H9 (cell line): ENCODE measurements around the gene GRIK4. TPM values are rescaled to one million over a fixed set of nuclear protein-coding genes. Genes with fewer than 3 reads are reported as not detected.

Source experiments
- DNase-seq: peaks from one replicate; pipeline ENCODE4 v3.0.0-alpha.2; 2017
- H2AFZ ChIP-seq: one replicate; pipeline ENCODE4 v1.6.1; 2013; ENCODE audit warnings: mild to moderate bottlenecking, low read length, control low read depth, moderate library complexity
- H2AK5ac ChIP-seq: 2 replicates; pipeline ENCODE4 v1.6.1; 2013; ENCODE audit warnings: low read length, control low read depth, mixed read lengths; ENCODE audit not compliant: insufficient read length
- H2BK120ac ChIP-seq: one replicate; pipeline ENCODE4 v1.6.1; 2013; ENCODE audit warnings: low read depth, mild to moderate bottlenecking, low read length, control low read depth, inconsistent platforms; ENCODE audit not compliant: poor library complexity, severe bottlenecking
- H2BK12ac ChIP-seq: 2 replicates; pipeline ENCODE4 v1.6.1; 2013; ENCODE audit warnings: low read length, control low read depth, mixed read lengths, low read depth; ENCODE audit not compliant: insufficient read length
- H2BK15ac ChIP-seq: 2 replicates; pipeline ENCODE4 v1.6.1; 2013; ENCODE audit warnings: low read depth, low read length, control low read depth
- H2BK20ac ChIP-seq: one replicate; pipeline ENCODE4 v1.6.1; 2013; ENCODE audit warnings: low read depth, mild to moderate bottlenecking, low read length, control low read depth, inconsistent platforms; ENCODE audit not compliant: poor library complexity, severe bottlenecking
- H2BK5ac ChIP-seq: 2 replicates; pipeline ENCODE4 v1.6.1; 2013; ENCODE audit warnings: low read length, control low read depth, mixed read lengths; ENCODE audit not compliant: insufficient read length
- H3K14ac ChIP-seq: 2 replicates; pipeline ENCODE4 v1.6.1; 2013; ENCODE audit warnings: low read length, control low read depth; ENCODE audit not compliant: insufficient read depth
- H3K18ac ChIP-seq: 2 replicates; pipeline ENCODE4 v1.6.1; 2013; ENCODE audit warnings: low read depth, mild to moderate bottlenecking, mixed read lengths, low read length, control low read depth; ENCODE audit not compliant: insufficient read length
- H3K23ac ChIP-seq: 2 replicates; pipeline ENCODE4 v1.6.1; 2013; ENCODE audit warnings: low read length, control low read depth, mixed read lengths, low read depth; ENCODE audit not compliant: insufficient read length
- H3K23me2 ChIP-seq: 2 replicates; pipeline ENCODE4 v1.6.1; 2013; ENCODE audit warnings: low read depth, mild to moderate bottlenecking, mixed read lengths, low read length, control low read depth; ENCODE audit not compliant: insufficient read length, poor library complexity, severe bottlenecking
- H3K27ac ChIP-seq: 2 replicates; pipeline ENCODE4 v1.5.1; 2013; ENCODE audit warnings: low read length, control low read depth, mixed read lengths, low read depth; ENCODE audit not compliant: insufficient read length
- H3K27me3 ChIP-seq: 2 replicates; pipeline ENCODE4 v1.6.1; 2013; ENCODE audit warnings: low read length, control low read depth, inconsistent platforms; ENCODE audit not compliant: insufficient read depth
- H3K4ac ChIP-seq: 2 replicates; pipeline ENCODE4 v1.6.1; 2013; ENCODE audit warnings: low read depth, mild to moderate bottlenecking, control low read depth, inconsistent platforms, low read length, moderate library complexity
- H3K4me1 ChIP-seq: 2 replicates; pipeline ENCODE4 v1.6.1; 2013; ENCODE audit warnings: low read length, control low read depth, inconsistent platforms; ENCODE audit not compliant: insufficient read depth
- H3K4me2 ChIP-seq: 2 replicates; pipeline ENCODE4 v1.6.1; 2013; ENCODE audit warnings: low read length, control low read depth, mixed read lengths; ENCODE audit not compliant: insufficient read length, insufficient read depth
- H3K56ac ChIP-seq: 2 replicates; pipeline ENCODE4 v1.6.1; 2013; ENCODE audit warnings: low read depth, mild to moderate bottlenecking, mixed read lengths, low read length, control low read depth; ENCODE audit not compliant: insufficient read length
- H3K79me1 ChIP-seq: 2 replicates; pipeline ENCODE4 v1.6.1; 2013; ENCODE audit warnings: low read depth, mild to moderate bottlenecking, moderate library complexity, low read length, control low read depth, inconsistent platforms; ENCODE audit not compliant: insufficient read depth, poor library complexity, severe bottlenecking
- H3K79me2 ChIP-seq: 2 replicates; pipeline ENCODE4 v1.6.1; 2013; ENCODE audit warnings: low read length, control low read depth, inconsistent platforms; ENCODE audit not compliant: insufficient read depth
- H3K9ac ChIP-seq: 2 replicates; pipeline ENCODE4 v1.6.1; 2013; ENCODE audit warnings: low read length, control low read depth, mixed read lengths; ENCODE audit not compliant: insufficient read length; ENCODE audit errors: extremely low read depth
- H3K9me3 ChIP-seq: one replicate; pipeline ENCODE4 v1.6.1; 2013; ENCODE audit warnings: low read depth, low read length, inconsistent platforms; ENCODE audit not compliant: control insufficient read depth
- H3T11ph ChIP-seq: one replicate; pipeline ENCODE4 v1.6.1; 2013; ENCODE audit warnings: mild to moderate bottlenecking, low read length, control low read depth, inconsistent platforms
- H4K20me1 ChIP-seq: one replicate; pipeline ENCODE4 v1.6.1; 2013; ENCODE audit not compliant: control insufficient read depth, insufficient read length, insufficient read depth
- H4K5ac ChIP-seq: 2 replicates; pipeline ENCODE4 v1.6.1; 2013; ENCODE audit warnings: low read depth, mild to moderate bottlenecking, mixed read lengths, low read length, control low read depth; ENCODE audit not compliant: insufficient read length
- H4K8ac ChIP-seq: replicated peaks from 2 replicates; pipeline ENCODE4 v1.6.1; 2013; ENCODE audit warnings: low read length, control low read depth, mixed read lengths, low read depth; ENCODE audit not compliant: insufficient read length
- H4K91ac ChIP-seq: 2 replicates; pipeline ENCODE4 v1.6.1; 2013; ENCODE audit warnings: low read depth, mild to moderate bottlenecking, moderate library complexity, mixed read lengths, low read length, control low read depth; ENCODE audit not compliant: insufficient read length
- H3K27ac Mint-ChIP-seq, 3 experiments: 2 replicates in 2 of 3; 3 replicates in 1 of 3; pipeline ENCODE4 v1.8.0; 2020 to 2021; ENCODE audit warnings: mixed read lengths in 3 of 3, mild to moderate bottlenecking in 1 of 3, moderate library complexity in 1 of 3
- H3K27me3 Mint-ChIP-seq: 2 replicates; pipeline ENCODE4 v1.8.0; 2021; ENCODE audit warnings: low read depth, mild to moderate bottlenecking, moderate library complexity, mixed read lengths
- H3K36me3 Mint-ChIP-seq, 3 experiments: 2 replicates in 2 of 3; 3 replicates in 1 of 3; pipeline ENCODE4 v1.8.0; 2020 to 2021; ENCODE audit warnings: low read depth in 3 of 3, mixed read lengths in 3 of 3; ENCODE audit not compliant: insufficient read depth in 1 of 3
- H3K4me1 Mint-ChIP-seq, 2 experiments: 2 replicates each; pipeline ENCODE4 v1.8.0; 2020; ENCODE audit warnings: mixed read lengths in 2 of 2
- H3K4me3 Mint-ChIP-seq, 2 experiments: 2 replicates in 1 of 2; 3 replicates in 1 of 2; pipeline ENCODE4 v1.8.0; 2020 to 2021; ENCODE audit warnings: mild to moderate bottlenecking in 2 of 2, mixed read lengths in 2 of 2, moderate library complexity in 1 of 2
- H3K9me3 Mint-ChIP-seq, 2 experiments: 2 replicates in 1 of 2; 3 replicates in 1 of 2; pipeline ENCODE4 v1.8.0; 2020; ENCODE audit warnings: mild to moderate bottlenecking in 2 of 2, mixed read lengths in 2 of 2, moderate library complexity in 1 of 2
- CTCF ChIP-seq: fragments of 200-600 bp; sonication (generic); conservative IDR thresholded peaks from 3 replicates; pipeline ENCODE4 v1.8.0; 2021; ENCODE audit warnings: antibody characterized with exemption, mild to moderate bottlenecking
- WGBS: extraction: QIAGEN DNeasy Blood & Tissue Kit; methylation state at CpG from one replicate; pipeline ENCODE4 v1.1.7; 2013; ENCODE audit warnings: missing lambda C conversion rate, low lambda C conversion rate, mixed read lengths; ENCODE audit not compliant: insufficient read length; ENCODE audit errors: extremely low coverage; 5-methylcytosine and 5-hydroxymethylcytosine counted together
- total RNA-seq: library from RNA; stranded (reverse); gene quantifications from 2 replicates; pipeline ENCODE4 v1.2.1, GENCODE V29; 2021

Gene GRIK4
- total RNA-seq, 1 experiment from 2014 or later, result 2.3 TPM

- Histone ChIP-seq H3K4me1 (peaks cover 4% of the 10 kb centered on the region), H3K4me2 (no peak overlapping the region), H3K9ac (no peak overlapping the region), H2BK120ac (no peak overlapping the region), H2BK12ac (no peak overlapping the region), H3K9me3 (no peaks in the 10 kb centered on the region), H4K8ac (no peak overlapping the region), H3K79me2 (no peaks in the 10 kb centered on the region), H4K5ac (no peak overlapping the region), H4K91ac (no peak overlapping the region), H2BK5ac (no peak overlapping the region), H3K18ac (no peak overlapping the region), H3K23me2 (no peaks in the 10 kb centered on the region), H2AK5ac (no peak overlapping the region), H3K27ac (no peak overlapping the region), H3K4ac (no peak overlapping the region), H3T11ph (no peak overlapping the region), H3K56ac (no peak overlapping the region), H3K14ac (no peak overlapping the region), H3K79me1 (no peaks in the 10 kb centered on the region), H2BK15ac (no peak overlapping the region), H4K20me1 (no peaks in the 10 kb centered on the region), H2AFZ (no peak overlapping the region), H3K27me3 (no peaks in the 10 kb centered on the region), H2BK20ac (no peak overlapping the region), H3K23ac (no peak overlapping the region)
- no peak for DNase-seq
- Mint-ChIP-seq H3K4me3 (no peak overlapping the region), H3K27ac (peak overlapping the region in 1 of 3 experiments; percentile 56; a peak in 1 of 7 replicates), H3K27me3 (peaks cover 7% of the 10 kb centered on the region), H3K36me3 (no peaks in the 10 kb centered on the region), H3K4me1 (peaks cover 20 to 21% of the 10 kb centered on the region in 2 experiments), H3K9me3 (no peaks in the 10 kb centered on the region)
- no peak for TF ChIP-seq CTCF
- no CpG with 5 or more reads among the region's 3 CpGs for WGBS
Measured at GRCh38 chr11:120682332-120682649, 170.7 kb downstream of the GRIK4 start.
